Liver (tissue), 3 donors: ENCODE results near the gene KRTAP4-16.
"Not testable (repeated sequence)": the region's sequence is repeated elsewhere in the genome, so short reads cannot be mapped to it uniquely, and the experiment has no call there.

Experiments used
- GABPA ChIP-seq, 2 donors: IDR thresholded peaks in 1 of 2; conservative IDR thresholded peaks in 1 of 2; 2 replicates each; pipeline ENCODE4 v1.6.1; 2016; ENCODE audit warnings: antibody characterized with exemption in 2 of 2, mild to moderate bottlenecking in 1 of 2, moderate library complexity in 1 of 2
- HNF4A ChIP-seq, 2 donors: conservative IDR thresholded peaks; 2 replicates each; pipeline ENCODE4 v1.6.1; 2016; ENCODE audit warnings: antibody characterized with exemption in 2 of 2, mild to moderate bottlenecking in 2 of 2
- NR2F2 ChIP-seq: IDR thresholded peaks from 2 replicates; pipeline ENCODE4 v1.6.1; 2016; ENCODE audit warnings: antibody characterized with exemption
- SP1 ChIP-seq: IDR thresholded peaks from 2 replicates; pipeline ENCODE4 v1.6.1; 2018; ENCODE audit warnings: antibody characterized with exemption, mild to moderate bottlenecking
- TF ChIP-seq, protein P1 (sequence below): fragments of 150-350 bp; IDR thresholded peaks from 2 replicates; pipeline ENCODE4 v1.5.1; 2017; ENCODE audit warnings: improper control_type of control experiment, low read depth, low read length; ENCODE audit not compliant: missing input control
- TF ChIP-seq, protein P2 (sequence below): IDR thresholded peaks from 2 replicates; pipeline ENCODE4 v1.6.1; 2016; ENCODE audit warnings: antibody characterized with exemption, mild to moderate bottlenecking
- TF ChIP-seq, protein P3 (sequence below): IDR thresholded peaks from 2 replicates; pipeline ENCODE4 v1.6.1; 2016; ENCODE audit warnings: antibody characterized with exemption
- donor health status: healthy.
- donor health status: healthy.

DNA sequence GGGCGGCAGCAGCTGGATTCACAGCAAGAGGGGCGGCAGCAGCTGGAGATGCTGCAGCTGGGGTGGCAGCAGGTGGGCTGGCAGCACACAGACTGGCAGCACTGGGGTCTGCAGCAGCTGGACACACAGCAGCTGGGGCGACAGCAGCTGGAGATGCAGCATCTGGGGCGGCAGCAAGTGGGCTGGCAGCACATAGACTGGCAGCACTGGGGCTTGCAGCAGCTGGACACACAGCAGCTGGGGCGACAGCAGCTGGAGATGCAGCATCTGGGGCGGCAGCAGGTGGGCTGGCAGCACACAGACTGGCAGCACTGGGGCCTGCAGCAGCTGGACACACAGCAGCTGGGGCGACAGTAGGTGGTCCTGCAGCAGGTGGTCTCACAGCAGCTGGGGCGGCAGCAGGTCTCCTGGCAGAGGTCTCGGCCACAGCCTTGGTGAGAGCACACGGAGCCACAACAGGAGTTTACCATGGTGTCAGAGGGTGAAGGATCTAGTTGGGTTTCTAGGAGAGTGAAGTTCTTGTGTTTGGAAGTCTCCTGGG, 15.9 kb upstream of the KRTAP4-16 start, which contains the start of gene KRTAP4-11:
- TF ChIP-seq, protein P1, sequence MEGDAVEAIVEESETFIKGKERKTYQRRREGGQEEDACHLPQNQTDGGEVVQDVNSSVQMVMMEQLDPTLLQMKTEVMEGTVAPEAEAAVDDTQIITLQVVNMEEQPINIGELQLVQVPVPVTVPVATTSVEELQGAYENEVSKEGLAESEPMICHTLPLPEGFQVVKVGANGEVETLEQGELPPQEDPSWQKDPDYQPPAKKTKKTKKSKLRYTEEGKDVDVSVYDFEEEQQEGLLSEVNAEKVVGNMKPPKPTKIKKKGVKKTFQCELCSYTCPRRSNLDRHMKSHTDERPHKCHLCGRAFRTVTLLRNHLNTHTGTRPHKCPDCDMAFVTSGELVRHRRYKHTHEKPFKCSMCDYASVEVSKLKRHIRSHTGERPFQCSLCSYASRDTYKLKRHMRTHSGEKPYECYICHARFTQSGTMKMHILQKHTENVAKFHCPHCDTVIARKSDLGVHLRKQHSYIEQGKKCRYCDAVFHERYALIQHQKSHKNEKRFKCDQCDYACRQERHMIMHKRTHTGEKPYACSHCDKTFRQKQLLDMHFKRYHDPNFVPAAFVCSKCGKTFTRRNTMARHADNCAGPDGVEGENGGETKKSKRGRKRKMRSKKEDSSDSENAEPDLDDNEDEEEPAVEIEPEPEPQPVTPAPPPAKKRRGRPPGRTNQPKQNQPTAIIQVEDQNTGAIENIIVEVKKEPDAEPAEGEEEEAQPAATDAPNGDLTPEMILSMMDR: not testable (repeated sequence)
- TF ChIP-seq SP1; GABPA (IDR thresholded peaks at IDR 0.05 in 1 of 2, conservative IDR thresholded peaks at IDR 0.05 in 1 of 2); HNF4A (conservative IDR thresholded peaks at IDR 0.05); NR2F2: not testable (repeated sequence)
- TF ChIP-seq, protein P2, sequence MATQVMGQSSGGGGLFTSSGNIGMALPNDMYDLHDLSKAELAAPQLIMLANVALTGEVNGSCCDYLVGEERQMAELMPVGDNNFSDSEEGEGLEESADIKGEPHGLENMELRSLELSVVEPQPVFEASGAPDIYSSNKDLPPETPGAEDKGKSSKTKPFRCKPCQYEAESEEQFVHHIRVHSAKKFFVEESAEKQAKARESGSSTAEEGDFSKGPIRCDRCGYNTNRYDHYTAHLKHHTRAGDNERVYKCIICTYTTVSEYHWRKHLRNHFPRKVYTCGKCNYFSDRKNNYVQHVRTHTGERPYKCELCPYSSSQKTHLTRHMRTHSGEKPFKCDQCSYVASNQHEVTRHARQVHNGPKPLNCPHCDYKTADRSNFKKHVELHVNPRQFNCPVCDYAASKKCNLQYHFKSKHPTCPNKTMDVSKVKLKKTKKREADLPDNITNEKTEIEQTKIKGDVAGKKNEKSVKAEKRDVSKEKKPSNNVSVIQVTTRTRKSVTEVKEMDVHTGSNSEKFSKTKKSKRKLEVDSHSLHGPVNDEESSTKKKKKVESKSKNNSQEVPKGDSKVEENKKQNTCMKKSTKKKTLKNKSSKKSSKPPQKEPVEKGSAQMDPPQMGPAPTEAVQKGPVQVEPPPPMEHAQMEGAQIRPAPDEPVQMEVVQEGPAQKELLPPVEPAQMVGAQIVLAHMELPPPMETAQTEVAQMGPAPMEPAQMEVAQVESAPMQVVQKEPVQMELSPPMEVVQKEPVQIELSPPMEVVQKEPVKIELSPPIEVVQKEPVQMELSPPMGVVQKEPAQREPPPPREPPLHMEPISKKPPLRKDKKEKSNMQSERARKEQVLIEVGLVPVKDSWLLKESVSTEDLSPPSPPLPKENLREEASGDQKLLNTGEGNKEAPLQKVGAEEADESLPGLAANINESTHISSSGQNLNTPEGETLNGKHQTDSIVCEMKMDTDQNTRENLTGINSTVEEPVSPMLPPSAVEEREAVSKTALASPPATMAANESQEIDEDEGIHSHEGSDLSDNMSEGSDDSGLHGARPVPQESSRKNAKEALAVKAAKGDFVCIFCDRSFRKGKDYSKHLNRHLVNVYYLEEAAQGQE: not testable (repeated sequence)
- TF ChIP-seq, protein P3, sequence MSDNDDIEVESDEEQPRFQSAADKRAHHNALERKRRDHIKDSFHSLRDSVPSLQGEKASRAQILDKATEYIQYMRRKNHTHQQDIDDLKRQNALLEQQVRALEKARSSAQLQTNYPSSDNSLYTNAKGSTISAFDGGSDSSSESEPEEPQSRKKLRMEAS: not testable (repeated sequence)
